Body of pancreas (tissue), 4 donors: ENCODE results near the gene NRP1. TPM values are rescaled to one million over a fixed set of nuclear protein-coding genes. Genes with fewer than 3 reads are reported as not detected.
"Not testable (repeated sequence)": the region's sequence is repeated elsewhere in the genome, so short reads cannot be mapped to it uniquely, and the experiment has no call there.

ENCODE experiments used
- ATAC-seq: fragments of 150-250 bp; one replicate; pipeline ENCODE4 v1.9.1; 2016
- DNase-seq, 4 donors: peaks; one replicate each; pipeline ENCODE4 v3.0.0-alpha.2; 2019
- H3K27ac ChIP-seq, 4 donors: fragments of 200-600 bp; sonication (generic); 1 replicate in 3 of 4; 2 replicates in 1 of 4; pipeline versions ENCODE4 v1.5.1 to v1.6.1; 2016 to 2019; ENCODE audit warnings: mild to moderate bottlenecking in 1 of 4, mixed read lengths in 1 of 4, moderate library complexity in 1 of 4
- H3K27me3 ChIP-seq, 2 donors: fragments of 200-600 bp; sonication (generic); one replicate each; pipeline ENCODE4 v1.6.0; 2016; ENCODE audit warnings: mild to moderate bottlenecking in 1 of 2
- H3K36me3 ChIP-seq, 2 donors: fragments of 200-600 bp; sonication (generic); replicated peaks in 1 of 2; 2 replicates each; pipeline ENCODE4 v1.5.1; 2016; ENCODE audit warnings: low read depth in 2 of 2; ENCODE audit not compliant: insufficient read depth in 1 of 2
- H3K4me1 ChIP-seq: fragments of 200-600 bp; sonication (generic); one replicate; pipeline ENCODE4 v1.6.0; 2016
- H3K4me3 ChIP-seq, 2 donors: fragments of 200-600 bp; sonication (generic); 1 replicate in 1 of 2; 2 replicates in 1 of 2; pipeline ENCODE4 v1.5.1; 2016 to 2019
- H3K9me3 ChIP-seq, 3 donors: fragments of 200-600 bp; sonication (generic); 1 replicate in 2 of 3; 2 replicates in 1 of 3; pipeline ENCODE4 v1.5.1; 2016
- POLR2A ChIP-seq, 3 donors: fragments of 450-650 bp; IDR thresholded peaks; one replicate each; pipeline ENCODE4 v1.6.1; 2016; ENCODE audit warnings: antibody characterized with exemption in 3 of 3, mild to moderate bottlenecking in 2 of 3
- WGBS, 2 donors: methylation state at CpG; one replicate each; pipeline ENCODE4 v1.1.5; 2017; 5-methylcytosine and 5-hydroxymethylcytosine counted together
- intact Hi-C: fragments of 100-400 bp; cut with DNase I; formaldehyde crosslinking; loops from one replicate; pipeline ENCODE4 v1.15.1; 2023
- total RNA-seq, 2 donors: library from RNA; depleted of rRNA; stranded (reverse); fragments of >200 nt; gene quantifications; one replicate each; pipeline ENCODE4 v1.1.0, GENCODE V29; 2016
- TF ChIP-seq, protein P1 (sequence below), 7 experiments: fragments of 450-650 bp in 4 of 7; fragments of 200-600 bp in 3 of 7; sonication (generic) in 3 of 7; IDR thresholded peaks; one replicate each; pipeline ENCODE4 v1.5.1; 2016 to 2019; ENCODE audit warnings: antibody characterized with exemption in 7 of 7

NRP1 gene
- total RNA-seq, 2 donors from 2014 or later = 37.6 to 62.6 TPM

DNA sequence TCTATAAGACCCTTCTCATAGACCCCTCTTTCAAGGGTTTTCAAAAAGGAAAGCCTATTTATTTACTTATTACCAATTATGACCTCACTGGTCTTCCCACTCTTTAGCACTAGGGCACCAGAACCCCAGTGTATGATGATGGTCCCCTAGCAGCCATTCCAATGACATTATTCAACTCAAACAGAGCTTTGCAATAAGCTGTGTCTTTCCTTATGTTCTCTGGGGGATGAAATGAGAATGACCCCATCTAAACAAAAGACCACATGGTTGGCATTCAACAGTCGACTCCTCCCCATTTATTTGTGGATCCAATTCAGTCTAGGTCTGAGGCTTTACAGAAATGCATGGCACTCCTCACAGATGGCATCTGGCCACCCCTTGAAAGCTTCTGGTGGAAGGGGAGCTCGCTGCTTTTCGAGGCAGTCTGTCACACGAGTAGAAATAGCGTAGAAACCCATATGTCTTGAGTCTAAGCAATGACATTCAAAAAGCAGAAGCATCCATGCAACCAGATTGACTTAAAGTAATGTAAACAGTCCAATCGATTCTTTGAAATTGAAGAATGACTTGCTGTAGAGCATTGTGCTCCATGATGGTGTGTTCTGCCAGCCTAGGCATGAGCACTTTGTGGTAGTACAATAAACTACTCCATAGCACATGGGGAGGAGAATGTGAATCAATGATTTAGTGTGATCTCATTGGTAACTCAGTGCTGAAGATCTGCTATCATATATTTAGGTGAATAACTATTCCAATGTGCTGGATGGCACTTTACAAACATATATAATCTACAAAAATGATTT, 29.8 kb downstream of the NRP1 start:
- no peaks in the 10 kb centered on the region for H3K9me3 ChIP-seq
- no peak overlapping the region for H3K27ac ChIP-seq
- H3K36me3 ChIP-seq = no peaks in the 10 kb centered on the region
- intact Hi-C loops = no loop called here
- no peaks in the 10 kb centered on the region for H3K27me3 ChIP-seq
- TF ChIP-seq, protein P1, sequence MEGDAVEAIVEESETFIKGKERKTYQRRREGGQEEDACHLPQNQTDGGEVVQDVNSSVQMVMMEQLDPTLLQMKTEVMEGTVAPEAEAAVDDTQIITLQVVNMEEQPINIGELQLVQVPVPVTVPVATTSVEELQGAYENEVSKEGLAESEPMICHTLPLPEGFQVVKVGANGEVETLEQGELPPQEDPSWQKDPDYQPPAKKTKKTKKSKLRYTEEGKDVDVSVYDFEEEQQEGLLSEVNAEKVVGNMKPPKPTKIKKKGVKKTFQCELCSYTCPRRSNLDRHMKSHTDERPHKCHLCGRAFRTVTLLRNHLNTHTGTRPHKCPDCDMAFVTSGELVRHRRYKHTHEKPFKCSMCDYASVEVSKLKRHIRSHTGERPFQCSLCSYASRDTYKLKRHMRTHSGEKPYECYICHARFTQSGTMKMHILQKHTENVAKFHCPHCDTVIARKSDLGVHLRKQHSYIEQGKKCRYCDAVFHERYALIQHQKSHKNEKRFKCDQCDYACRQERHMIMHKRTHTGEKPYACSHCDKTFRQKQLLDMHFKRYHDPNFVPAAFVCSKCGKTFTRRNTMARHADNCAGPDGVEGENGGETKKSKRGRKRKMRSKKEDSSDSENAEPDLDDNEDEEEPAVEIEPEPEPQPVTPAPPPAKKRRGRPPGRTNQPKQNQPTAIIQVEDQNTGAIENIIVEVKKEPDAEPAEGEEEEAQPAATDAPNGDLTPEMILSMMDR (IDR thresholded peaks at IDR 0.05) = no peak
- TF ChIP-seq POLR2A (IDR thresholded peaks at IDR 0.05) = no peak
- H3K4me1 ChIP-seq = no peaks in the 10 kb centered on the region
- 73 to 81% methylated on average over 6 of the region's 6 CpGs for WGBS, 2 donors
- H3K4me3 ChIP-seq = no peak overlapping the region
- DNase-seq = no peak
- no peak for ATAC-seq

DNA sequence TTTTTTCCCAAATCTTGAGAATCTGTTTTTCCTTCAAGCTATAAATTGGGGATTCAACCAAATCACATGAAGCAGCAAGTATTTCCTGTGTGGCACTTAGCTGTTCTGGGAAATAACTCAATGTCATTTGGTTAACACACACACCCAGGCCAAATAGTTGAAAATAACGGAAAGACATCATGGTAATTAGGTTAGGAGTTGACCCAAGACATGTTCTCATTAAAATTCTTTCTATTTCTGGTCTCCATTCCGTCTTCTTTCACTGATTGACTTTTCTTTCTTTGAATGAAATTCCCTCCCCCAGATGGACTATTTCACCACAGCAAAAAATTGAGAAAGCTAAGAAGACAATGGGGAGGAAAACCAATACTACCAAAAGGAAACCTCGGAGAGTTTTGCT, 30.5 kb downstream of the NRP1 start:
- no peak for ATAC-seq
- Histone ChIP-seq H3K9me3 (no peaks in the 10 kb centered on the region), H3K27ac (no peak overlapping the region), H3K36me3 (no peaks in the 10 kb centered on the region), H3K4me1 (no peaks in the 10 kb centered on the region), H3K27me3 (no peaks in the 10 kb centered on the region), H3K4me3 (no peak overlapping the region)
- 56 to 61% methylated on average over 3 of the region's 3 CpGs for WGBS, 2 donors
- DNase-seq = no peak
- intact Hi-C loops = no loop called here
- TF ChIP-seq, protein P1 (IDR thresholded peaks at IDR 0.05) = no peak
- no peak for TF ChIP-seq POLR2A (IDR thresholded peaks at IDR 0.05)

DNA sequence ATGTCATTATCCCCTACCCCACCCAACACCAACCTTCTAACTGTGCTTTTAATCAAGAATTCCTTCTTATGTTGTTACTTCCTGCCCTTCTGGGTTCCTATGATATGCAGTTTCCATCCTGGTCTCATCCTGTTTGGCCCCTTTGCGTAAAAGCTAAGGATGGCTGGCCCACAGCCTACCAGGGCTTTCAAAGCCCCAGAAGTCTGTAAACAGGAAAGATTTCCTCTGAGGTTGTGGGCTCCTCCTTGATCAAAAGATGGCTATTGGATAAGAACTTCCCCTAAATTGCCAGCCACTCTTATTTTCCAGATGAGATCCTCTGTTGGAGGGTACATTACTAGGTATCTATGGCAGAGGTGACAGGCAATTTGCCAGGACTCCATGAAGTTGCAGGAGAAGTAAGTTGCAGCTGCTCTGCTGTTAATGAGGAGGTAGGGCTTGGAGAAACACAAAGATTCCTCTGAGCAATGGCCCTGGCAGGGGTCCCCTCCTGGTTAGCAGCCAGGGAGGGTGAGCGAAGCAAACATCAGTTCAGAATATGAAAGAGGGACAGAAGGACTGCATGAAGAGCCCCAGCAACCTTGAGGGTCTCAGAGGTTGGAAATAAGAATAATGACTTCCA, 32.1 kb downstream of the NRP1 start:
- DNase-seq (no peak), ATAC-seq (peak; percentile 52)
- intact Hi-C loops = no loop called here
- H3K4me1 ChIP-seq = no peaks in the 10 kb centered on the region
- H3K9me3 ChIP-seq = no peaks in the 10 kb centered on the region
- no peak for TF ChIP-seq POLR2A (IDR thresholded peaks at IDR 0.05)
- TF ChIP-seq, protein P1 (IDR thresholded peaks at IDR 0.05) = no peak
- H3K27ac ChIP-seq = peak overlapping the region in 1 of 4 donors; percentile 22
- H3K36me3 ChIP-seq = no peaks in the 10 kb centered on the region
- H3K27me3 ChIP-seq = no peaks in the 10 kb centered on the region
- H3K4me3 ChIP-seq = no peak overlapping the region
- WGBS, 2 donors = 81 to 94% methylated on average over 2 of the region's 2 CpGs

DNA sequence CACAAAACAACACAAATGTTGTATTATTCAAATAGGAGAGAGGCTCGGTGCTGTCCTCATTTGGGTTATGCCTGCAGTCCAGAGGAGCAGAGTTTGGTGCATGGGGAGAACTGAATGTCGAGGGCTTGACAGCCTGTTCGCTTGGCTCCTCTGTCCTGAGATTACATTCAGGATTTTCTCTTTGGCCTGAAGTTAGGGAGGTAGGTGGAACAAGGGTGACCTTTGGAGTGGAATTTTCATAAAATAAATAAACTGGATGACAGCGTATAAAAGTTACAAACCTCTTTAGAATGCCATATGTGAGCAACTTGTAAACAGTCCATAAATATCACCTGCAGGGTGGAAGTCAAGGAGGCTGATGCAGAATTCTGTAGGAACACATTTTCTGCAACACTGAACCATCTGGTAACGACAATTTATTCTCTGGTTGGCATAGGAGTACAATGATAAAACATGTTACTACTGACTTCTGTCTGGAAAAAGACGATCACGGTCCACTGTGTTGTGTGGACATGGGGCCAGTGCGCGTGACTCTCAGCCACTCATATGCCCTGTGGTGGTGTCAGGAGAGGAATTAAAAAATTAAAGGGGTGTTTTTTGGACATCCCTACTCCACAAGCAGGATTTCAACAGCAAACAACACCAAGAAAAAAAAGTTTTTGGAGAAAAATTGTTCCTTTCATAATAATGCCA, 33.2 kb downstream of the NRP1 start:
- no peaks in the 10 kb centered on the region for H3K9me3 ChIP-seq
- no peak for TF ChIP-seq POLR2A (IDR thresholded peaks at IDR 0.05)
- TF ChIP-seq, protein P1 (IDR thresholded peaks at IDR 0.05) = no peak
- DNase-seq (no peak), ATAC-seq (no peak)
- H3K27me3 ChIP-seq = no peaks in the 10 kb centered on the region
- no peak overlapping the region for H3K4me3 ChIP-seq
- no peaks in the 10 kb centered on the region for H3K4me1 ChIP-seq
- intact Hi-C loops = no loop called here
- 73 to 81% methylated on average over 9 of the region's 9 CpGs for WGBS, 2 donors
- H3K36me3 ChIP-seq = no peaks in the 10 kb centered on the region
- H3K27ac ChIP-seq = no peak overlapping the region

DNA sequence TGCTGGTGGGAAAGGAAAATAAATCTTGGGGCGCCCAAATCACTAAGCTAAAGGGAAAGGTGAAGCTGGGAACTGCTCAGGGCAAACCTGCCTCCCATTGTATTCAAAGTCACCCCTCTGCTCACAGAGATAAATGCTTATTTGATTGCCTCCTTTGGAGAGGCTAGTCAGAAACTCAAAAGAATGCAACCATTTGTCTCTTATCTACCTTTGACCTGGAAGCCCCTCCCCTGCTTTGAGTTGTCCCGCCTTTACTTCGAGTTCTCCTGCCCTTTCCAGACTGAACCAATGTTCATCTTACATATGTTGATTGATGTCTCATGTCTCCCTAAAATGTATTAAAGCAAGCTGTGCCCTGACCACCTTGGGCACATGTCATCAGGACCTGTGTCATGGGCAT, 33.9 kb downstream of the NRP1 start:
- H3K9me3 ChIP-seq, H3K36me3 ChIP-seq, H3K27ac ChIP-seq, H3K4me1 ChIP-seq, H3K27me3 ChIP-seq, DNase-seq, H3K4me3 ChIP-seq, ATAC-seq, intact Hi-C loops: not testable (repeated sequence)
- WGBS, 2 donors = 58 to 59% methylated on average over 3 of the region's 3 CpGs
